Upper lobe of right lung (tissue), 1 donor: Measurements from ENCODE around the gene SPTLC3. TPM values are rescaled to one million over a fixed set of nuclear protein-coding genes. Genes with fewer than 3 reads are reported as not detected.

ENCODE experiments used
- ATAC-seq: fragments of 200-7000 bp; cut with Tn5 transposase; one replicate; pipeline ENCODE4 v1.9.1; 2020; ENCODE audit warnings: mild to moderate bottlenecking, moderate library complexity
- DNase-seq: peaks from one replicate; pipeline ENCODE4 v3.0.0-alpha.2; 2020
- H3K27ac ChIP-seq: fragments of 200-600 bp; one replicate; pipeline ENCODE4 v1.8.0; 2022
- H3K27me3 ChIP-seq: fragments of 200-600 bp; one replicate; pipeline ENCODE4 v1.8.0; 2022; ENCODE audit warnings: mild to moderate bottlenecking
- H3K36me3 ChIP-seq: fragments of 200-600 bp; one replicate; pipeline ENCODE4 v1.8.0; 2022
- H3K4me1 ChIP-seq: fragments of 200-600 bp; one replicate; pipeline ENCODE4 v1.8.0; 2022
- H3K4me3 ChIP-seq: fragments of 200-600 bp; one replicate; pipeline ENCODE4 v1.8.0; 2022; ENCODE audit warnings: mild to moderate bottlenecking
- H3K9me3 ChIP-seq: fragments of 200-600 bp; one replicate; pipeline ENCODE4 v1.8.0; 2022
- CTCF ChIP-seq: fragments of 200-600 bp; IDR thresholded peaks from one replicate; pipeline ENCODE4 v1.8.0; 2022; ENCODE audit warnings: antibody characterized with exemption
- intact Hi-C: fragments of 100-400 bp; cut with DNase I; formaldehyde crosslinking; loops from one replicate; pipeline ENCODE4 v1.11.0; 2022
- total RNA-seq: library from RNA; stranded (reverse); fragmentation: NEBNext Ultra II Directional; extraction: Animal tissue kit (Norgen Biotek cat#: 25700); gene quantifications from one replicate; pipeline ENCODE4 v1.2.1, GENCODE V29; 2021
- donor health status: DM: no; HTN: yes; CAD: no; lungs with severe emphysema.

SPTLC3 gene
- total RNA-seq, 1 donor from 2014 or later: 35.3 TPM

GRCh38 chr20:12965870-12966251, 42.9 kb upstream of the SPTLC3 start:
- H3K27ac ChIP-seq: no peak overlapping the region
- ATAC-seq: no peak
- no peak for DNase-seq
- H3K4me3 ChIP-seq: no peak overlapping the region
- no peaks in the 10 kb centered on the region for H3K36me3 ChIP-seq
- no peaks in the 10 kb centered on the region for H3K27me3 ChIP-seq
- no peaks in the 10 kb centered on the region for H3K9me3 ChIP-seq
- no peak for TF ChIP-seq CTCF
- no peaks in the 10 kb centered on the region for H3K4me1 ChIP-seq
- intact Hi-C loops: no loop called here

DNA sequence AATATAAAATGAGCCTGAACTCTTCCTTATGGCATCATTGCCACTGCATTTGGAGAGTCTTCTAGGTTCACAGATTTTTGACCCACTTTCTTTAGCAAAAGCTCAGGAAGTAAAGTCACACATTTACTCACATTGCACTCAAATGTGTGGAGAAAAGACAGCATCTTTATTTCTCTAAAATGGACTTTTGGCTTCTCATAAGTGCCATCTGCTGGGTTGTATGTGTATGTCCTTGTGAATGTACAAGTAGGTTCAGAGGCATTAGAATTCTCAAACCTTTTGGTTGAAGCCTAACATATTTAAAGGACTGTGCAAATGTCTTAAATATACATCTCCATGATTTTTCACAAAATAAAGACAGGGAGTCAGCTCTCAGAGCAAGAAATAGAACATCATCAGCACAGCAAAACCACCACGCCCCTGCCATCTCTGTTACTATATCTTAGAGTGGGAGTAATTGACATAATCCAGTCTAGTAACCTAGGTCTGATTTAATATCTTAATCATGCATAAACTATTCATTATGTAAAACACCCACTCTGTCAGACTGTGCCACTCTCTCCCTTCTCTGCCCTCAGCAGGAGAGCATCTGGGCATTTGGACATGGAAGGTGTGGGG, 42.2 kb upstream of the SPTLC3 start:
- Histone ChIP-seq H3K27me3 (no peaks in the 10 kb centered on the region), H3K9me3 (no peaks in the 10 kb centered on the region), H3K4me1 (no peaks in the 10 kb centered on the region), H3K36me3 (no peaks in the 10 kb centered on the region), H3K4me3 (no peak overlapping the region), H3K27ac (no peak overlapping the region)
- DNase-seq (no peak), ATAC-seq (no peak)
- intact Hi-C loops: no loop called here
- peak; percentile 22 for TF ChIP-seq CTCF

DNA sequence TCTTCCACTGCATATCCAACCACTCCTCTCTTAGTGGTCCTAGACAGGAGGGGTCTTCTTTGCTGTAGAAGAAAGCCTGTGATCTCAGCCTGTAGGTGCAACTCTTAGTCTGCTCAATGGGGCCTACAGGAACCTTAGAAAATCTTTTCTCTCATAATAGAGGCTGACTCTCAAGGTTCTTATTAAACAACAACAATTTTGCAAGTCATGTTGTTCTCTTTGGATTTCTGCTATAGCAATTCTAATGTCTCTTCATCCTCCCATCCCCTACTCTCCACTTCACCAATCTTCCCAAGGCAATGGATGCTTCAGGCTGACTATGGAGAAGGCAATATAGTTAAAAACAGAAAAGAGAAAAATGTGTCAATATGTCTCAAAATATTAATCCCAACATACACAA, 40.8 kb upstream of the SPTLC3 start:
- ATAC-seq: no peak
- Histone ChIP-seq H3K9me3 (no peaks in the 10 kb centered on the region), H3K4me3 (no peak overlapping the region), H3K36me3 (no peaks in the 10 kb centered on the region), H3K27ac (no peak overlapping the region), H3K27me3 (no peaks in the 10 kb centered on the region), H3K4me1 (no peaks in the 10 kb centered on the region)
- no peak for DNase-seq
- intact Hi-C loops: no loop called here
- TF ChIP-seq CTCF: no peak

DNA sequence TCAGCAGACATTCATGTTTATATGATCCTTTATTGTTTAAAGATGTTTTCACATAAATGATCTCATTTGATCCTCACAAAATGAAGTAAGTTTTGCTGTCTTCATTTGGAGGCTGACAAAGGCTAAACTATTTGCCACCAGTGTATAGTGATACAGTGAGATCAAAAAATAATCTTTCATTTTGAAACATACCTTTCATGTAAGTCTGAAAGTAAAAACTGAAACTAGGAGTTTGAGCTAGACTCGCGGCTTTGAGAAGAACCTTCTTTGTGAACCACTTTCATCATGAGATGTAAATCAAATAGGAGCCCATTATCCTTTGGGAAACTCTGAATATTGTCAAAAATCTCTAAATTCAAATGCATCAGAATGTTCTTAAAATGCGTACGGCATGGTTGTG, 40.3 kb upstream of the SPTLC3 start:
- H3K36me3 ChIP-seq: no peaks in the 10 kb centered on the region
- no peaks in the 10 kb centered on the region for H3K27me3 ChIP-seq
- TF ChIP-seq CTCF: no peak
- DNase-seq (no peak), ATAC-seq (no peak)
- H3K9me3 ChIP-seq: no peaks in the 10 kb centered on the region
- no peaks in the 10 kb centered on the region for H3K4me1 ChIP-seq
- no peak overlapping the region for H3K4me3 ChIP-seq
- intact Hi-C loops: no loop called here
- H3K27ac ChIP-seq: no peak overlapping the region

DNA sequence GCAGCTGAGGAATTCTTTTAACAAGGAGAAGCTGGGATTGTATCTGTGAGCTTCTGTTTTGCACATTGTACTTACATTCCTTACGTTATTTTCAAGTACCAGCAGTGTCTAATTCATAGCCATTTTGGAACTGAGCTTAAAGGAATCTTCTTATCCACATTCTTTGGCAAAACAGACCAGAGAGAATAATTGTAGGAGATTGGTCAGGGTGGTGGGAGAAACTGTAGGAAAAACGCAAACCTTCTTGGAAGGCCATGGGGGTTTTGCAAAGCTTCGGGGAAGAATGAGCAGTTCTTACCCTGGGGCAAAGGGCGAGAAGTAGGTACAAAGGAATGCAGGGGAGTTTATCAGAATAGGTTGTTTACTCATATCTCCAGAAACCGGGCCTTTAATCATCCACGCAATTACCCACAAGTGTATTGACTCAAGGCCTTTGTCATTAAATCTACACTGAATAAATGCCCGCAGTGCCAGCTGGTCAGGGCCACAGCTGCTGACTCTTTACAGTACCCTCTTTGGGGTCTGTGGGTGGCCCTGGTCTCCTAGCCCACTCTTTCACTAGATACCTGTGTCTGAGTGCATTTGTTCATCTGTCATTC, 39.6 kb upstream of the SPTLC3 start:
- no peaks in the 10 kb centered on the region for H3K4me1 ChIP-seq
- no peak for DNase-seq
- TF ChIP-seq CTCF: no peak
- no peaks in the 10 kb centered on the region for H3K9me3 ChIP-seq
- ATAC-seq: no peak
- H3K27me3 ChIP-seq: no peaks in the 10 kb centered on the region
- H3K4me3 ChIP-seq: no peak overlapping the region
- no peak overlapping the region for H3K27ac ChIP-seq
- intact Hi-C loops: no loop called here
- no peaks in the 10 kb centered on the region for H3K36me3 ChIP-seq

DNA sequence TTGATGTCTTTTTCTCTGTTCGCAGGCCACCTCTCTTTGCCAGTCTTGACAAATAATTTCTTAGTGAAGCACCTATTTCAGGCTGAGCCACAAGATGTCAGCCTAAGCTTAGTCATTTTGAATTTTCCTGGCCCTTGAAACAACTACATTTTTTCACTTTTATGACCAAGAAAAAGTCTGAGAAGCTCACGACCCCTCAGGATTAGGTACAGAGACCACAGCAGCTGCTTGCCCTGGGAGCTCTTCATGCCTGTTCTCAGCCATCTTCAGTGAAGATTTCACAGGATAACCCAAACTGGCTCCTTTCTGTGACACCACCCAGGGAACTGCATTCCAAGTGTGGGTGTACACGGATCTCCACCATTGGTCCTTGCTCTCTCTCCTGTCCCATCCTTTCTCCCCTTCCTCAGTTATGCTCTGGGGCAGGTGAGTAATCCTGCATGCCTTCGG, 38.4 kb upstream of the SPTLC3 start:
- Histone ChIP-seq H3K27ac (no peak overlapping the region), H3K4me3 (no peak overlapping the region), H3K27me3 (no peaks in the 10 kb centered on the region), H3K9me3 (no peaks in the 10 kb centered on the region), H3K36me3 (no peaks in the 10 kb centered on the region), H3K4me1 (no peaks in the 10 kb centered on the region)
- intact Hi-C loops: no loop called here
- TF ChIP-seq CTCF: peak; percentile 59
- DNase-seq: no peak
- peak; percentile 59 for ATAC-seq
